ENCODE data around the gene BACE1-AS.

DNA sequence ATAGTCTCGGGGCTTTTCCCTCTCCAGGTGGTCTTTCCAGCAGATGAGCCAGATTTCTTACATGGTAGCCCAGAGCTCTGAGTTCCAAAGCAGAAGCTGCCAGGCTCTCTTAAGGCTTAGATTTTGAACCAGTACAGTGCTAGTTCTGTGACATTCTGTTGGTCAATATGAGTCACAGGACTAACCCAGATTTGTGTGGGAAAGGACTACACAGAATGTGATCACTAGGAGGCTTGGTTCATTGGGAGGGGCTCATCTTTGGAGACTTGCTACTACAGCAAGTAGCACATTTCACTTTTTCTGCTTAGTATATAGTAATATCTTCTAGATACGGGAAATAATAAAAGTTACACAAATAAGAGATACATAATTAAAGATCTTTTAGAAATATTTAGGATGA is 34.6 kb upstream of the BACE1-AS start:
- TF ChIP-seq, protein P1, sequence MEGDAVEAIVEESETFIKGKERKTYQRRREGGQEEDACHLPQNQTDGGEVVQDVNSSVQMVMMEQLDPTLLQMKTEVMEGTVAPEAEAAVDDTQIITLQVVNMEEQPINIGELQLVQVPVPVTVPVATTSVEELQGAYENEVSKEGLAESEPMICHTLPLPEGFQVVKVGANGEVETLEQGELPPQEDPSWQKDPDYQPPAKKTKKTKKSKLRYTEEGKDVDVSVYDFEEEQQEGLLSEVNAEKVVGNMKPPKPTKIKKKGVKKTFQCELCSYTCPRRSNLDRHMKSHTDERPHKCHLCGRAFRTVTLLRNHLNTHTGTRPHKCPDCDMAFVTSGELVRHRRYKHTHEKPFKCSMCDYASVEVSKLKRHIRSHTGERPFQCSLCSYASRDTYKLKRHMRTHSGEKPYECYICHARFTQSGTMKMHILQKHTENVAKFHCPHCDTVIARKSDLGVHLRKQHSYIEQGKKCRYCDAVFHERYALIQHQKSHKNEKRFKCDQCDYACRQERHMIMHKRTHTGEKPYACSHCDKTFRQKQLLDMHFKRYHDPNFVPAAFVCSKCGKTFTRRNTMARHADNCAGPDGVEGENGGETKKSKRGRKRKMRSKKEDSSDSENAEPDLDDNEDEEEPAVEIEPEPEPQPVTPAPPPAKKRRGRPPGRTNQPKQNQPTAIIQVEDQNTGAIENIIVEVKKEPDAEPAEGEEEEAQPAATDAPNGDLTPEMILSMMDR (IDR thresholded peaks at IDR 0.05; ENCODE audit: low read length), result no peak
- TF ChIP-seq EZH2 (optimal IDR thresholded peaks at IDR 0.05; ENCODE audit: low read depth, low read length) (no peak), EZH2phosphoT487 (IDR thresholded peaks at IDR 0.05; ENCODE audit: low read length) (no peak)

Measured in MM.1S (cell line).